ENCODE results near the gene MT2A. TPM values are rescaled to one million over a fixed set of nuclear protein-coding genes. Genes with fewer than 3 reads are reported as not detected.

The MT2A gene
- total and polyA plus RNA-seq, 2 of the 13 experiments (the other 11 are each of a cell fraction or from before 2014, with no cell fraction given): 135 to 371 TPM

DNA sequence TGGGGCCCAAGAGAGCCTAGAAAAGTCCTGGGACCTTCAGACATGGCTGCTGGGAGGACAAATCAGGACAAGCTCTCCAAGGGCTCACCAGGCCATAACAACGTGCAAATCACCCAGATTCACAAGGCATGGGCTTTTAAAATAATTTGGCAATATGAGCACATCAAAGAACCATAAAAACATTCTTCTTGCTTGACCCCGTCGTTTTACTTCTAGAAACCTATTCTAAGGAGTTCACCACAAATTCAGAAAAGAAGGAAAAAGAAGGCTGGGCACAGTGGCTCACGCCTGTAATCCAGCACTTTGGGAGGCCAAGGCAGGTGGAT is 31.1 kb upstream of the MT2A start (continued):
- no peak for TF ChIP-seq ZNF83 (CRISPR knock-in tag; IDR thresholded peaks at IDR 0.05; ENCODE audit: borderline replicate concordance)
- no peak for TF ChIP-seq SP5 (CRISPR knock-in tag; IDR thresholded peaks at IDR 0.05; ENCODE audit: borderline replicate concordance, low read depth)
- TF ChIP-seq, protein P1, sequence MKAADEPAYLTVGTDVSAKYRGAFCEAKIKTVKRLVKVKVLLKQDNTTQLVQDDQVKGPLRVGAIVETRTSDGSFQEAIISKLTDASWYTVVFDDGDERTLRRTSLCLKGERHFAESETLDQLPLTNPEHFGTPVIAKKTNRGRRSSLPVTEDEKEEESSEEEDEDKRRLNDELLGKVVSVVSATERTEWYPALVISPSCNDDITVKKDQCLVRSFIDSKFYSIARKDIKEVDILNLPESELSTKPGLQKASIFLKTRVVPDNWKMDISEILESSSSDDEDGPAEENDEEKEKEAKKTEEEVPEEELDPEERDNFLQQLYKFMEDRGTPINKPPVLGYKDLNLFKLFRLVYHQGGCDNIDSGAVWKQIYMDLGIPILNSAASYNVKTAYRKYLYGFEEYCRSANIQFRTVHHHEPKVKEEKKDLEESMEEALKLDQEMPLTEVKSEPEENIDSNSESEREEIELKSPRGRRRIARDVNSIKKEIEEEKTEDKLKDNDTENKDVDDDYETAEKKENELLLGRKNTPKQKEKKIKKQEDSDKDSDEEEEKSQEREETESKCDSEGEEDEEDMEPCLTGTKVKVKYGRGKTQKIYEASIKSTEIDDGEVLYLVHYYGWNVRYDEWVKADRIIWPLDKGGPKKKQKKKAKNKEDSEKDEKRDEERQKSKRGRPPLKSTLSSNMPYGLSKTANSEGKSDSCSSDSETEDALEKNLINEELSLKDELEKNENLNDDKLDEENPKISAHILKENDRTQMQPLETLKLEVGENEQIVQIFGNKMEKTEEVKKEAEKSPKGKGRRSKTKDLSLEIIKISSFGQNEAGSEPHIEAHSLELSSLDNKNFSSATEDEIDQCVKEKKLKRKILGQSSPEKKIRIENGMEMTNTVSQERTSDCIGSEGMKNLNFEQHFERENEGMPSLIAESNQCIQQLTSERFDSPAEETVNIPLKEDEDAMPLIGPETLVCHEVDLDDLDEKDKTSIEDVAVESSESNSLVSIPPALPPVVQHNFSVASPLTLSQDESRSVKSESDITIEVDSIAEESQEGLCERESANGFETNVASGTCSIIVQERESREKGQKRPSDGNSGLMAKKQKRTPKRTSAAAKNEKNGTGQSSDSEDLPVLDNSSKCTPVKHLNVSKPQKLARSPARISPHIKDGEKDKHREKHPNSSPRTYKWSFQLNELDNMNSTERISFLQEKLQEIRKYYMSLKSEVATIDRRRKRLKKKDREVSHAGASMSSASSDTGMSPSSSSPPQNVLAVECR (CRISPR knock-in tag; IDR thresholded peaks at IDR 0.05; ENCODE audit: borderline replicate concordance): no peak
- TF ChIP-seq ZNF720 (CRISPR knock-in tag; IDR thresholded peaks at IDR 0.05): no peak
- no peak for TF ChIP-seq ZNF577 (CRISPR knock-in tag; IDR thresholded peaks at IDR 0.05; ENCODE audit: borderline replicate concordance, low read depth)
- no peak for TF ChIP-seq NCOA2 (CRISPR knock-in tag; IDR thresholded peaks at IDR 0.05)
- TF ChIP-seq, protein P2, sequence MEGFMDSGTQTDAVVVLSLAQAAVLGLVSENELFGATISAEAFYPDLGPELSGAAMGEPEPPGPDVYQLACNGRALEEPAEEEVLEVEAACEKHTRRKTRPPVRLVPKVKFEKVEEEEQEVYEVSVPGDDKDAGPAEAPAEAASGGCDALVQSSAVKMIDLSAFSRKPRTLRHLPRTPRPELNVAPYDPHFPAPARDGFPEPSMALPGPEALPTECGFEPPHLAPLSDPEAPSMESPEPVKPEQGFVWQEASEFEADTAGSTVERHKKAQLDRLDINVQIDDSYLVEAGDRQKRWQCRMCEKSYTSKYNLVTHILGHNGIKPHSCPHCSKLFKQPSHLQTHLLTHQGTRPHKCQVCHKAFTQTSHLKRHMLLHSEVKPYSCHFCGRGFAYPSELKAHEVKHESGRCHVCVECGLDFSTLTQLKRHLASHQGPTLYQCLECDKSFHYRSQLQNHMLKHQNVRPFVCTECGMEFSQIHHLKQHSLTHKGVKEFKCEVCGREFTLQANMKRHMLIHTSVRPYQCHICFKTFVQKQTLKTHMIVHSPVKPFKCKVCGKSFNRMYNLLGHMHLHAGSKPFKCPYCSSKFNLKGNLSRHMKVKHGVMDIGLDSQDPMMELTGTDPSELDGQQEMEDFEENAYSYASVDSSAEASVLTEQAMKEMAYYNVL (CRISPR knock-in tag; IDR thresholded peaks at IDR 0.05; ENCODE audit: borderline replicate concordance): no peak
- TF ChIP-seq, protein P3, sequence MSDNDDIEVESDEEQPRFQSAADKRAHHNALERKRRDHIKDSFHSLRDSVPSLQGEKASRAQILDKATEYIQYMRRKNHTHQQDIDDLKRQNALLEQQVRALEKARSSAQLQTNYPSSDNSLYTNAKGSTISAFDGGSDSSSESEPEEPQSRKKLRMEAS (IDR thresholded peaks at IDR 0.05): no peak
- TF ChIP-seq, protein P4, sequence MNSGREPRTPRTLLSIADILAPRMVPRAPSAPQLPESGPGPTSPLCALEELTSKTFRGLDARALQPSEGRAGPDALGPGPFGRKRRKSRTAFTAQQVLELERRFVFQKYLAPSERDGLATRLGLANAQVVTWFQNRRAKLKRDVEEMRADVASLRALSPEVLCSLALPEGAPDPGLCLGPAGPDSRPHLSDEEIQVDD (CRISPR knock-in tag; IDR thresholded peaks at IDR 0.05; ENCODE audit: borderline replicate concordance): no peak
- 0 out of 2 replicates have a peak, but pooled peaks have one; percentile 30 for TF ChIP-seq ZNF274 (CRISPR knock-in tag; IDR thresholded peaks at IDR 0.05)
- TF ChIP-seq ZSCAN21 (CRISPR knock-in tag; IDR thresholded peaks at IDR 0.05; ENCODE audit: borderline replicate concordance): no peak
- no peak for TF ChIP-seq POLR2AphosphoS2 (IDR thresholded peaks at IDR 0.05; ENCODE audit: low read depth, low read length)
- no peak for TF ChIP-seq STAT5B (CRISPR knock-in tag; IDR thresholded peaks at IDR 0.05)
- no peak for TF ChIP-seq KDM6A (CRISPR knock-in tag; IDR thresholded peaks at IDR 0.05; ENCODE audit: low read depth)
- TF ChIP-seq PITX1 (CRISPR knock-in tag; IDR thresholded peaks at IDR 0.05): 0 out of 2 replicates have a peak, but pooled peaks have one; percentile 1
- TF ChIP-seq NR2F2 (IDR thresholded peaks at IDR 0.05; ENCODE audit: borderline replicate concordance, low read depth): no peak
- TF ChIP-seq TBL1XR1 (IDR thresholded peaks at IDR 0.05; ENCODE audit: borderline replicate concordance, low read length, partially characterized antibody): no peak
- TF ChIP-seq ZNF501 (CRISPR knock-in tag; IDR thresholded peaks at IDR 0.05): 0 out of 2 replicates have a peak, but pooled peaks have one; percentile 34
- TF ChIP-seq MLLT10 (CRISPR knock-in tag; IDR thresholded peaks at IDR 0.05): no peak
- 0 out of 2 replicates have a peak, but pooled peaks have one; percentile 42 for TF ChIP-seq ZNF354B (CRISPR knock-in tag; IDR thresholded peaks at IDR 0.05)
- TF ChIP-seq FOXC1 (CRISPR knock-in tag; IDR thresholded peaks at IDR 0.05; ENCODE audit: borderline replicate concordance): peak; percentile 3; the same call in 1 of the 2 replicates
- no peak for TF ChIP-seq NFE2L2 (IDR thresholded peaks at IDR 0.05; ENCODE audit: low read length)
- TF ChIP-seq NFKB2 (CRISPR knock-in tag; IDR thresholded peaks at IDR 0.05; ENCODE audit: borderline replicate concordance): no peak
- no peak for TF ChIP-seq ZNF530 (CRISPR knock-in tag; IDR thresholded peaks at IDR 0.05; ENCODE audit: low read depth)
- no peak for TF ChIP-seq ZNF205 (CRISPR knock-in tag; IDR thresholded peaks at IDR 0.05)
- no peak for TF ChIP-seq ZNF33A (CRISPR knock-in tag; IDR thresholded peaks at IDR 0.05; ENCODE audit: borderline replicate concordance)
- no peak for TF ChIP-seq ZNF761 (CRISPR knock-in tag; conservative IDR thresholded peaks at IDR 0.05)
